PC-3 (cell line): Measurements from ENCODE around the gene RNASEH1. TPM values are rescaled to one million over a fixed set of nuclear protein-coding genes. Genes with fewer than 3 reads are reported as not detected.

ENCODE experiments used
- ATAC-seq: fragments of 200-7000 bp; cut with Tn5 transposase; 2 replicates; pipeline ENCODE4 v1.9.1; 2020; ENCODE audit warnings: mild to moderate bottlenecking, moderate library complexity
- BruUV-seq: library from RNA; stranded (reverse); fragments of 400-500 nt; replicated peaks from 2 replicates; lab custom pipeline; 2021; lab: Mats Ljungman, UMichigan
- CTCF ChIA-PET: fragments of 300-600 bp; sonication (Branson Sonifier 250); formaldehyde crosslinking; loops from one replicate; lab custom pipeline; 2022; ENCODE audit warnings: antibody characterized with exemption; lab: Charles Lee
- POLR2A ChIA-PET: fragments of 300-600 bp; sonication (Branson Sonifier 250); formaldehyde crosslinking; loops from one replicate; lab custom pipeline; 2022; ENCODE audit warnings: antibody characterized with exemption; ENCODE audit not compliant: unreplicated experiment; lab: Charles Lee
- DNase-seq: peaks from one replicate; pipeline ENCODE4 v3.0.0-alpha.2; 2015
- H2AFZ ChIP-seq: fragments of 300-600 bp; sonication (generic); 2 replicates; pipeline ENCODE4 v1.6.0; 2016; ENCODE audit warnings: antibody characterized with exemption, low read length
- H3F3A ChIP-seq: fragments of 300-600 bp; sonication (generic); one replicate; pipeline ENCODE4 v1.6.0; 2017; ENCODE audit warnings: antibody characterized with exemption, low read length, control low read depth, mild to moderate bottlenecking; ENCODE audit not compliant: unreplicated experiment
- H3K27ac ChIP-seq: fragments of 300-600 bp; sonication (generic); 2 replicates; pipeline ENCODE4 v1.5.1; 2016; ENCODE audit warnings: mild to moderate bottlenecking, low read length
- H3K27me3 ChIP-seq: fragments of 300-600 bp; sonication (generic); 2 replicates; pipeline ENCODE4 v1.6.1; 2016; ENCODE audit warnings: low read length, mixed read lengths
- H3K36me3 ChIP-seq: fragments of 300-600 bp; sonication (generic); 2 replicates; pipeline ENCODE4 v1.6.1; 2016; ENCODE audit warnings: low read depth, mixed run types, low read length, mixed read lengths
- H3K4me1 ChIP-seq: fragments of 300-600 bp; sonication (generic); 2 replicates; pipeline ENCODE4 v1.5.1; 2016; ENCODE audit warnings: low read length; ENCODE audit not compliant: insufficient read depth
- H3K4me2 ChIP-seq: fragments of 300-600 bp; sonication (generic); 2 replicates; pipeline ENCODE4 v1.6.0; 2016; ENCODE audit warnings: low read length
- H3K4me3 ChIP-seq: fragments of 300-600 bp; sonication (generic); 2 replicates; pipeline ENCODE4 v1.5.1; 2016; ENCODE audit warnings: mild to moderate bottlenecking, low read length, mixed read lengths
- H3K79me2 ChIP-seq: fragments of 300-600 bp; sonication (generic); 2 replicates; pipeline ENCODE4 v1.6.1; 2017; ENCODE audit warnings: low read length, mixed read lengths
- H3K9ac ChIP-seq: fragments of 300-600 bp; sonication (generic); 2 replicates; pipeline ENCODE4 v1.6.0; 2016; ENCODE audit warnings: mild to moderate bottlenecking, low read length
- H3K9me2 ChIP-seq: fragments of 300-600 bp; sonication (generic); replicated peaks from 2 replicates; pipeline ENCODE4 v1.6.1; 2016; ENCODE audit warnings: mixed run types, low read length, mixed read lengths
- H3K9me3 ChIP-seq: fragments of 300-600 bp; sonication (generic); 2 replicates; pipeline ENCODE4 v1.6.1; 2016; ENCODE audit warnings: low read length, mixed read lengths
- H4K20me1 ChIP-seq: fragments of 300-600 bp; sonication (generic); 2 replicates; pipeline ENCODE4 v1.6.1; 2016; ENCODE audit warnings: low read length, mixed read lengths
- CTCF ChIP-seq: fragments of 300-600 bp; sonication (generic); conservative IDR thresholded peaks from 2 replicates; pipeline ENCODE4 v1.5.1; 2017; ENCODE audit warnings: antibody characterized with exemption, low read depth, mild to moderate bottlenecking, low read length
- EZH2 ChIP-seq: fragments of 300-600 bp; sonication (generic); IDR thresholded peaks from one replicate; pipeline ENCODE4 v1.6.1; 2017; ENCODE audit warnings: antibody characterized with exemption, mild to moderate bottlenecking, low read length; ENCODE audit not compliant: unreplicated experiment
- EZH2phosphoT487 ChIP-seq: fragments of 300-600 bp; sonication (generic); IDR thresholded peaks from 2 replicates; pipeline ENCODE4 v1.6.1; 2018; ENCODE audit warnings: mild to moderate bottlenecking, antibody characterized with exemption, low read length, borderline replicate concordance
- intact Hi-C: fragments of 100-400 bp; cut with micrococcal nuclease; formaldehyde crosslinking; loops from 2 replicates; pipeline ENCODE4 v1.9.0; 2023
- total RNA-seq: library from RNA; depleted of rRNA; stranded (reverse); fragments of >200 nt; gene quantifications from 2 replicates; pipeline ENCODE4 v1.2.3, GENCODE V29; 2014

The RNASEH1 gene
- total RNA-seq, 1 experiment from 2014 or later, result 51.1 TPM

GRCh38 chr2:3598912-3599854 is 41.0 kb upstream of the RNASEH1 start:
- H3K9me3 ChIP-seq, result no peaks in the 10 kb centered on the region
- no peak overlapping the region for H3K27ac ChIP-seq
- no peaks in the 10 kb centered on the region for H3K9me2 ChIP-seq
- POLR2A ChIA-PET, result no interaction called here
- ATAC-seq (no peak), DNase-seq (no peak)
- BruUV-seq, result no TSS peak
- no peaks in the 10 kb centered on the region for H4K20me1 ChIP-seq
- CTCF ChIA-PET, result no interaction called here
- H3K27me3 ChIP-seq, result no peaks in the 10 kb centered on the region
- no peaks in the 10 kb centered on the region for H3K79me2 ChIP-seq
- H2AFZ ChIP-seq, result no peak overlapping the region
- intact Hi-C loops, result no loop called here
- no peak overlapping the region for H3K4me3 ChIP-seq
- H3K9ac ChIP-seq, result no peak overlapping the region
- H3K36me3 ChIP-seq, result no peaks in the 10 kb centered on the region
- no peaks in the 10 kb centered on the region for H3F3A ChIP-seq
- no peak for TF ChIP-seq EZH2phosphoT487
- no peak for TF ChIP-seq EZH2
- no peak for TF ChIP-seq CTCF
- no peak overlapping the region for H3K4me2 ChIP-seq
- H3K4me1 ChIP-seq, result no peaks in the 10 kb centered on the region

- Histone ChIP-seq H3K36me3 (no peaks in the 10 kb centered on the region), H3K4me1 (no peaks in the 10 kb centered on the region), H3K4me2 (no peak overlapping the region), H2AFZ (no peak overlapping the region), H3K27me3 (no peaks in the 10 kb centered on the region), H3K79me2 (no peaks in the 10 kb centered on the region), H3F3A (no peaks in the 10 kb centered on the region), H3K4me3 (no peak overlapping the region), H3K9me2 (no peaks in the 10 kb centered on the region), H3K27ac (no peak overlapping the region), H3K9me3 (no peaks in the 10 kb centered on the region), H3K9ac (no peak overlapping the region), H4K20me1 (no peaks in the 10 kb centered on the region)
- no peak for TF ChIP-seq EZH2phosphoT487
- TF ChIP-seq EZH2, result no peak
- TF ChIP-seq CTCF, result no peak
- DNase-seq, result no peak
- ChIA-PET CTCF (no interaction called here), POLR2A (no interaction called here)
- no TSS peak for BruUV-seq
- no peak for ATAC-seq
- intact Hi-C loops, result no loop called here
Measured at GRCh38 chr2:3598197-3598910, 40.2 kb upstream of the RNASEH1 start.
